ENCODE results near the gene USP47. TPM values are rescaled to one million over a fixed set of nuclear protein-coding genes. Genes with fewer than 3 reads are reported as not detected.

The USP47 gene
- total and polyA plus RNA-seq, 2 of the 13 experiments (the other 11 are each of a cell fraction or from before 2014, with no cell fraction given), result 12.2 to 52.7 TPM

DNA sequence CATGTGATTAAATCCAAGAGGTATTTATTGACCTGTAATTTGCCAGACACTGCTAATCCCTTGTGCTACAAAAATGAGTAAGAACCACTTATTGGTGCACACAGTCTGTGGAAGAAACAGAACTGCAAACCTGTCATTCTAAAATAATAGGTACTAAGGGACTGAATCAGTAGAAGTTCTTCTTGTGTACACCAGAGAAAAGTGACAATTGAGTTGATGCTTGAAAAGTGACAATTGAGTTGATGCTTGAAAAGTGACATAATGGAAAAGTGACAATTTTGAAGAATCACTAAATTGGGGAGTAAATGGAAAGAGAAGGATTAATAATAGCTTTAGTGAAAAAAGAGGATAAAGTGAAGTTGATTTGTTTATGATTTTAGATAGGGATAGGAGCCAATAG lies 110.3 kb downstream of the USP47 start:
- no peak overlapping the region for H2AFZ ChIP-seq (ENCODE audit: low read length)
- ATAC-seq (no peak), FAIRE-seq (no peak), DNase-seq (ENCODE audit: low spot score) (no peak)
- no peak overlapping the region for H3K9ac ChIP-seq (ENCODE audit: insufficient read depth, low read depth, low read length)
- H3K27ac ChIP-seq (ENCODE audit: extremely low read length, insufficient read depth, low read length), result no peak overlapping the region
- ChIA-PET CTCF (ENCODE audit: low intra/inter-chr PET ratio, low total read pairs) (no interaction called here), POLR2A (no interaction called here)
- BruUV-seq (replicated peaks), result no TSS peak
- no peak overlapping the region for H3K4me2 ChIP-seq (ENCODE audit: low read depth, low read length)
- no peaks in the 10 kb centered on the region for H3K9me3 ChIP-seq (ENCODE audit: low read length)
- intact Hi-C loops (cut with micrococcal nuclease; ENCODE audit: unreplicated experiment) (no loop called here), in situ Hi-C loops (cut with HindIII; ENCODE audit: extremely low pct_ligation_motif_present, low pct_unique_long_range_greater_than_20kb) (no loop called here)
- H3K4me1 ChIP-seq (ENCODE audit: insufficient read depth, low read length), result peaks cover 17% of the 10 kb centered on the region
- H3K4me3 ChIP-seq (replicated peaks in 1 of 3; ENCODE audit: insufficient read depth in 1 of 3, low read depth in 2 of 3, low read length in 3 of 3), result no peak overlapping the region
- H3K79me2 ChIP-seq (ENCODE audit: insufficient read depth, low read length), result no peaks in the 10 kb centered on the region
- no peak for TF ChIP-seq ZNF83 (CRISPR knock-in tag; IDR thresholded peaks at IDR 0.05; ENCODE audit: borderline replicate concordance)
- no peak for TF ChIP-seq ZFP36L2 (CRISPR knock-in tag; IDR thresholded peaks at IDR 0.05)
- no peak for TF ChIP-seq TEAD3 (CRISPR knock-in tag; optimal IDR thresholded peaks at IDR 0.05; ENCODE audit: borderline replicate concordance)
- TF ChIP-seq REL (CRISPR knock-in tag; conservative IDR thresholded peaks at IDR 0.05), result no peak
- no peak for TF ChIP-seq ZNF430 (CRISPR knock-in tag; IDR thresholded peaks at IDR 0.05)
- no peak for TF ChIP-seq MIER2 (CRISPR knock-in tag; IDR thresholded peaks at IDR 0.05)
- TF ChIP-seq FOSL1 (CRISPR knock-in tag; IDR thresholded peaks at IDR 0.05; ENCODE audit: borderline replicate concordance), result no peak
- TF ChIP-seq ZBTB38 (CRISPR knock-in tag; IDR thresholded peaks at IDR 0.05), result no peak
- no peak for TF ChIP-seq FOXO1 (CRISPR knock-in tag; IDR thresholded peaks at IDR 0.05)
- no peak for TF ChIP-seq TCF7L2 (IDR thresholded peaks at IDR 0.05; ENCODE audit: low read depth, low read length)
- TF ChIP-seq ZNF232 (CRISPR knock-in tag; IDR thresholded peaks at IDR 0.05; ENCODE audit: borderline replicate concordance), result no peak
- no peak for TF ChIP-seq HOXA3 (CRISPR knock-in tag; IDR thresholded peaks at IDR 0.05)
- no peak for TF ChIP-seq CENPT (CRISPR knock-in tag; IDR thresholded peaks at IDR 0.05; ENCODE audit: low read depth)
- no peak for TF ChIP-seq MAFG (CRISPR knock-in tag; IDR thresholded peaks at IDR 0.05)
- TF ChIP-seq ZNF331 (CRISPR knock-in tag; IDR thresholded peaks at IDR 0.05), result no peak
- no peak for TF ChIP-seq BHLHE40 (IDR thresholded peaks at IDR 0.05; ENCODE audit: low read length)
- no peak for TF ChIP-seq GABPB1 (CRISPR knock-in tag; IDR thresholded peaks at IDR 0.05)
- no peak for TF ChIP-seq REXO4 (CRISPR knock-in tag; IDR thresholded peaks at IDR 0.05; ENCODE audit: borderline replicate concordance)
- TF ChIP-seq SMC3 (IDR thresholded peaks at IDR 0.05; ENCODE audit: low read length), result no peak
- peaks cover 3% of the 10 kb centered on the region; the same call in 1 of the 2 replicates for H4K20me1 ChIP-seq (ENCODE audit: insufficient read depth, low read length)
- H3K27me3 ChIP-seq (ENCODE audit: control insufficient read depth in 1 of 2, insufficient read depth in 2 of 2, low read length in 2 of 2), result no peaks in the 10 kb centered on the region
- peaks cover 9 to 43% of the 10 kb centered on the region in 2 experiments for H3K36me3 ChIP-seq (replicated peaks in 1 of 2; ENCODE audit: control insufficient read depth in 1 of 2, insufficient read depth in 2 of 2, low read length in 2 of 2)
